ENCODE data around the gene ADAM10. TPM values are rescaled to one million over a fixed set of nuclear protein-coding genes. Genes with fewer than 3 reads are reported as not detected.

ADAM10 gene, protein sequence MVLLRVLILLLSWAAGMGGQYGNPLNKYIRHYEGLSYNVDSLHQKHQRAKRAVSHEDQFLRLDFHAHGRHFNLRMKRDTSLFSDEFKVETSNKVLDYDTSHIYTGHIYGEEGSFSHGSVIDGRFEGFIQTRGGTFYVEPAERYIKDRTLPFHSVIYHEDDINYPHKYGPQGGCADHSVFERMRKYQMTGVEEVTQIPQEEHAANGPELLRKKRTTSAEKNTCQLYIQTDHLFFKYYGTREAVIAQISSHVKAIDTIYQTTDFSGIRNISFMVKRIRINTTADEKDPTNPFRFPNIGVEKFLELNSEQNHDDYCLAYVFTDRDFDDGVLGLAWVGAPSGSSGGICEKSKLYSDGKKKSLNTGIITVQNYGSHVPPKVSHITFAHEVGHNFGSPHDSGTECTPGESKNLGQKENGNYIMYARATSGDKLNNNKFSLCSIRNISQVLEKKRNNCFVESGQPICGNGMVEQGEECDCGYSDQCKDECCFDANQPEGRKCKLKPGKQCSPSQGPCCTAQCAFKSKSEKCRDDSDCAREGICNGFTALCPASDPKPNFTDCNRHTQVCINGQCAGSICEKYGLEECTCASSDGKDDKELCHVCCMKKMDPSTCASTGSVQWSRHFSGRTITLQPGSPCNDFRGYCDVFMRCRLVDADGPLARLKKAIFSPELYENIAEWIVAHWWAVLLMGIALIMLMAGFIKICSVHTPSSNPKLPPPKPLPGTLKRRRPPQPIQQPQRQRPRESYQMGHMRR
- 287 TPM for total RNA-seq (ENCODE audit: unreplicated experiment)
- long read RNA-seq, full-length matches to known transcripts, result 14 of 19 reads
- long read RNA-seq, partial matches to known transcripts, result 2 of 19 reads
- long read RNA-seq, other reads (novel, unspliced or antisense), result 3 of 19 reads

GRCh38 chr15:58749532-58750337, at the start of gene ADAM10:
Gene ADAM10, minus strand, starts transcription at chr15:58749707. Its CDS starts 173 bp downstream, at chr15:58749534.
- peak within 1 kb of the TSS; percentile 93 for H3K27ac Mint-ChIP-seq (ENCODE audit: unreplicated experiment)
- peak; percentile 100 for DNase-seq (ENCODE audit: low spot score)
- H3K4me1 Mint-ChIP-seq (ENCODE audit: unreplicated experiment), result peaks cover 37% of the 10 kb centered on the region
- peaks cover 4% of the 10 kb centered on the region for H3K27me3 Mint-ChIP-seq (ENCODE audit: unreplicated experiment)
- H3K4me3 Mint-ChIP-seq (ENCODE audit: unreplicated experiment), result peak within 1 kb of the TSS; percentile 98
- peaks cover 10% of the 10 kb centered on the region for H3K36me3 Mint-ChIP-seq (ENCODE audit: low read depth, unreplicated experiment)
- no peaks in the 10 kb centered on the region for H3K9me3 Mint-ChIP-seq (ENCODE audit: unreplicated experiment)
- TF ChIP-seq, protein P1, sequence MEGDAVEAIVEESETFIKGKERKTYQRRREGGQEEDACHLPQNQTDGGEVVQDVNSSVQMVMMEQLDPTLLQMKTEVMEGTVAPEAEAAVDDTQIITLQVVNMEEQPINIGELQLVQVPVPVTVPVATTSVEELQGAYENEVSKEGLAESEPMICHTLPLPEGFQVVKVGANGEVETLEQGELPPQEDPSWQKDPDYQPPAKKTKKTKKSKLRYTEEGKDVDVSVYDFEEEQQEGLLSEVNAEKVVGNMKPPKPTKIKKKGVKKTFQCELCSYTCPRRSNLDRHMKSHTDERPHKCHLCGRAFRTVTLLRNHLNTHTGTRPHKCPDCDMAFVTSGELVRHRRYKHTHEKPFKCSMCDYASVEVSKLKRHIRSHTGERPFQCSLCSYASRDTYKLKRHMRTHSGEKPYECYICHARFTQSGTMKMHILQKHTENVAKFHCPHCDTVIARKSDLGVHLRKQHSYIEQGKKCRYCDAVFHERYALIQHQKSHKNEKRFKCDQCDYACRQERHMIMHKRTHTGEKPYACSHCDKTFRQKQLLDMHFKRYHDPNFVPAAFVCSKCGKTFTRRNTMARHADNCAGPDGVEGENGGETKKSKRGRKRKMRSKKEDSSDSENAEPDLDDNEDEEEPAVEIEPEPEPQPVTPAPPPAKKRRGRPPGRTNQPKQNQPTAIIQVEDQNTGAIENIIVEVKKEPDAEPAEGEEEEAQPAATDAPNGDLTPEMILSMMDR (IDR thresholded peaks at IDR 0.05; ENCODE audit: unreplicated experiment), result no peak

DNA sequence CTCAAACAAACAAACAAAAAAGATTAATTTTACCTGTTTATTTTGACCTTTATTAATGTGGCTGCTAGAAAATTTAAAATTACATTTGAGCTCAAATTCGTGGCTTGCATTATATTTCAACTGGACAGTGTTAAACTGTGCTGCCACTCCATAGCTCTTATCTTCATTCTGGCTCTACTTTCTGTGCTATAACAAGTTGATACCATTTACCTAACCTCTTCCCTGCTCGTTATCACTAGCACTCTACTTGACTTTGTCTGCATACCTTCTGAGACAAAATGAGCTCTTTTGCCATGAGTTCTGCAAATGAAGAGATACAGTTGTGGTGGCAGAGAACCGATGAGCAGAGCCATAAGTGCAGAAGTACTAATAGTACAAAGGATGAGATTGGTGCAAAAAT, 48.0 kb upstream of the ADAM10 start:
- peaks cover 5% of the 10 kb centered on the region for H3K4me1 Mint-ChIP-seq (ENCODE audit: unreplicated experiment)
- no peak overlapping the region for H3K27ac Mint-ChIP-seq (ENCODE audit: unreplicated experiment)
- H3K4me3 Mint-ChIP-seq (ENCODE audit: unreplicated experiment), result no peak overlapping the region
- peaks cover 6% of the 10 kb centered on the region for H3K27me3 Mint-ChIP-seq (ENCODE audit: unreplicated experiment)
- no peaks in the 10 kb centered on the region for H3K9me3 Mint-ChIP-seq (ENCODE audit: unreplicated experiment)
- TF ChIP-seq, protein P1 (IDR thresholded peaks at IDR 0.05; ENCODE audit: unreplicated experiment), result no peak
- H3K36me3 Mint-ChIP-seq (ENCODE audit: low read depth, unreplicated experiment), result no peaks in the 10 kb centered on the region
- no peak for DNase-seq (ENCODE audit: low spot score)

DNA sequence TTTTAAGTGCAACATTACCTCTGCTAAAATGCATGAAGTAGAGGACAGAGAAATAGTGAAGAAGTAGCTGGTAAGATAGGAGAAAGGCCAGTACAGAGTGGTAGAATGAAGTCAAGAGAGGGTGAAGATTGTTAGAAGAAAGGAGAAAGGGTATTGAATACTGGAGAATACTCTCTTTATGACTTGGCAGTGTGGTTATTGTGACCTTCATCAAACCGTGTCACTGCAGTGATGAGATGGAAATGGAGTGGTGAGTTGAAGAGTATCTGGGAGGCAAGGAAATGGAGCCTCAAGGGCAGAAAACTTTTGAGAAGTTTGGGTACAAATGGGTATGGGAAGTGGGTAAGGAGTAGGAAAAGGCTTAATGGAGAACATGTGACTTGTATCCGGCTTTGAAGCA, 46.3 kb upstream of the ADAM10 start:
- H3K4me1 Mint-ChIP-seq (ENCODE audit: unreplicated experiment), result peaks cover 5% of the 10 kb centered on the region
- no peaks in the 10 kb centered on the region for H3K36me3 Mint-ChIP-seq (ENCODE audit: low read depth, unreplicated experiment)
- peaks cover 7% of the 10 kb centered on the region for H3K27me3 Mint-ChIP-seq (ENCODE audit: unreplicated experiment)
- no peak for DNase-seq (ENCODE audit: low spot score)
- H3K9me3 Mint-ChIP-seq (ENCODE audit: unreplicated experiment), result no peaks in the 10 kb centered on the region
- H3K4me3 Mint-ChIP-seq (ENCODE audit: unreplicated experiment), result no peak overlapping the region
- TF ChIP-seq, protein P1 (IDR thresholded peaks at IDR 0.05; ENCODE audit: unreplicated experiment), result no peak
- H3K27ac Mint-ChIP-seq (ENCODE audit: unreplicated experiment), result no peak overlapping the region

DNA sequence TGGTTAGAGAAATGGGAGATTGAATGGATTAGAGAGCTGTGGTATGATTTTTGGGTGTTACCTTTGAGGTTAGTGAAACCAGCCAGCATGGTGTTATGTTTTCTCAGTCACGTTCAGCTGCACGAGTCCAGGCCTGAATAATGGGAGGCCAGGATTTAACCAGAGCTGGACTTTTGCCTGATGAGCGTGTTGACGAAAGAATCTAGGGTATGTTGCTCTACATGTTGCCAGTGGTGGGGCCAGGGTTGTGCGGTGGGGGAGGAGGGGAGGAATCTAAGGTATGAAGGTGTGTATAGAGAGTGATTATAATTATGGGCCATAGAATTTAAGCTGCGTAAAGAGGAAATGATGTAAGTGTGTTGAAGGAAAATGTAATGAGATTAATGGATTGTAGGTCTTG, 44.4 kb upstream of the ADAM10 start:
- Mint-ChIP-seq H3K4me1 (ENCODE audit: unreplicated experiment) (peaks cover 3% of the 10 kb centered on the region), H3K27ac (ENCODE audit: unreplicated experiment) (no peak overlapping the region), H3K9me3 (ENCODE audit: unreplicated experiment) (no peaks in the 10 kb centered on the region), H3K4me3 (ENCODE audit: unreplicated experiment) (no peak overlapping the region), H3K36me3 (ENCODE audit: low read depth, unreplicated experiment) (no peaks in the 10 kb centered on the region), H3K27me3 (ENCODE audit: unreplicated experiment) (peaks cover 10% of the 10 kb centered on the region)
- DNase-seq (ENCODE audit: low spot score), result no peak
- TF ChIP-seq, protein P1 (IDR thresholded peaks at IDR 0.05; ENCODE audit: unreplicated experiment), result no peak

Data from endothelial cell (in vitro differentiated cells).